ENCODE measurements around the gene DACH1.

Gene DACH1

GRCh38 chr13:71759651-71760511 lies 107.1 kb downstream of the DACH1 start:
- no peaks in the 10 kb centered on the region for H3K4me1 Mint-ChIP-seq
- no peaks in the 10 kb centered on the region for H3K27me3 Mint-ChIP-seq
- ATAC-seq (replicated peaks) = no peak
- no peak for DNase-seq
- no peak overlapping the region for H3K27ac Mint-ChIP-seq
- no peak overlapping the region for H3K4me3 Mint-ChIP-seq
- no peaks in the 10 kb centered on the region for H3K9me3 Mint-ChIP-seq
- no peaks in the 10 kb centered on the region for H3K36me3 Mint-ChIP-seq

DNA sequence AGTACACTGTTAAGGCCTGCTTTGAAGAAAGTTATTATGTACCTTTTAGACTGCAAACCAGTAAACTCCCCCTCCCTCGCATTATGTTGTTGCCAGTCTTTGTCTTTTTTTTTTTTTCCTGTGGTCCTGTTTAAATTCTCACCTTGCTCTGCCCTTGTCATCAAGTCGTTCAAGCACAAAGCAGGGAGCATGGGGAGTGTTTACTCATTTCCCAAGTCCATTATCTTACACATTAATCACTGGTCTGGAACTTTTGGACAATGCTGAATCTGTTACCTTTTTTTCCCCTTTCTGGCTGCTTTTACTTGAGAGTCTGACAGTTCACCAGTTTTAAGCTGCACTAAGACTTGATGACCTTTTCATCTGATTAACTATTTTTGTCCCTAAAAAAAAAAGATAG lies 108.2 kb downstream of the DACH1 start:
- DNase-seq (no peak), ATAC-seq (replicated peaks) (no peak)
- H3K27me3 Mint-ChIP-seq = no peaks in the 10 kb centered on the region
- H3K27ac Mint-ChIP-seq = no peak overlapping the region
- no peaks in the 10 kb centered on the region for H3K9me3 Mint-ChIP-seq
- no peak overlapping the region for H3K4me3 Mint-ChIP-seq
- H3K36me3 Mint-ChIP-seq = no peaks in the 10 kb centered on the region
- no peaks in the 10 kb centered on the region for H3K4me1 Mint-ChIP-seq

- Mint-ChIP-seq H3K27me3 (no peaks in the 10 kb centered on the region), H3K4me1 (no peaks in the 10 kb centered on the region)
Measured at GRCh38 chr13:71754407-71754974, 112.5 kb downstream of the DACH1 start.

GRCh38 chr13:71752775-71753513 lies 114.1 kb downstream of the DACH1 start:
- H3K27me3 Mint-ChIP-seq = no peaks in the 10 kb centered on the region
- H3K36me3 Mint-ChIP-seq = no peaks in the 10 kb centered on the region
- ATAC-seq (replicated peaks) (no peak), DNase-seq (no peak)
- H3K4me3 Mint-ChIP-seq = no peak overlapping the region
- no peaks in the 10 kb centered on the region for H3K9me3 Mint-ChIP-seq
- no peak overlapping the region for H3K27ac Mint-ChIP-seq
- no peaks in the 10 kb centered on the region for H3K4me1 Mint-ChIP-seq

More at GRCh38 chr13:71754407-71754974, 112.5 kb downstream of the DACH1 start:
- H3K27ac Mint-ChIP-seq = no peak overlapping the region
- DNase-seq (no peak), ATAC-seq (replicated peaks) (no peak)
- H3K36me3 Mint-ChIP-seq = no peaks in the 10 kb centered on the region
- no peaks in the 10 kb centered on the region for H3K9me3 Mint-ChIP-seq
- no peak overlapping the region for H3K4me3 Mint-ChIP-seq

DNA sequence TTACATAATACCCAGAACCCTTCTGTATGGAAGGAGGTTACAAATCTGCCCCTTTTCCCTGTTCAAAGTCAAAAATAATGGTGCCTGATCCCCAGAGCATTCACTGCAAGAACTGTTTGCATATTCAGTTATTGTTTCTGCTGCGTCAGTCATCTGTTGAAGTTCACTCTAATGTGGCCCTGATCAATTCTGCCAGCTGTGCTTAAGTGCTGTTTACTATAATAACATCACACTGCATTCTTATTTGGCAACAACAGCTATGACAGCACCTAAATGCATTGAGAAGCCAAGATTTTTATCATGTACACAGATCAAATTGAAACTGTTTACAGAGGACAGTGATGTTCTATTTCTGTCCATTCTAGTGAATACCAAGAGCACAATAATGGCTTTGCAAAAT lies 115.9 kb downstream of the DACH1 start:
- Mint-ChIP-seq H3K27me3 (no peaks in the 10 kb centered on the region), H3K9me3 (no peaks in the 10 kb centered on the region), H3K36me3 (no peaks in the 10 kb centered on the region), H3K4me3 (no peak overlapping the region), H3K27ac (no peak overlapping the region), H3K4me1 (no peaks in the 10 kb centered on the region)
- ATAC-seq (replicated peaks) (no peak), DNase-seq (no peak)

GRCh38 chr13:71730267-71730666 lies 136.7 kb downstream of the DACH1 start:
- ATAC-seq (replicated peaks) = no peak
- no peaks in the 10 kb centered on the region for H3K27me3 Mint-ChIP-seq
- no peaks in the 10 kb centered on the region for H3K4me1 Mint-ChIP-seq
- H3K27ac Mint-ChIP-seq = no peak overlapping the region
- DNase-seq = no peak
- no peaks in the 10 kb centered on the region for H3K9me3 Mint-ChIP-seq
- no peak overlapping the region for H3K4me3 Mint-ChIP-seq
- H3K36me3 Mint-ChIP-seq = no peaks in the 10 kb centered on the region

DNA sequence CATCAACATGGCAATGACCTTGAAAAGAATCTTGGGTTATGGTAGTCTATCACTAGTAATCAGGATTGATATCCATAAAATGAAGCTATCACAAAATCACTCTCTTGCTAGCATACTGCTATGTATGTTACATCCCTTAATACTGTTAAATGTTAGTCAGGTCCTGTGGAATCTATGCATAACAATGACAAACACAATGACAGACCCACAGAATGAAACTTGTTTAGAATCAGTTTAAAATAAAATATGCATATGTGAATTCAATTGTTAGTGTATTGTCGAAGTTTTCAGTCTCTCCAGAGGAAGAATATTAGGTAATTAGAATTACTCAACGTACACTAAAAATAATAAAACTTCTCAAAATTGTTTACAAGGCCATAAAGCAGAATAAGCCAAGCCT lies 137.6 kb downstream of the DACH1 start:
- no peaks in the 10 kb centered on the region for H3K4me1 Mint-ChIP-seq
- H3K27me3 Mint-ChIP-seq = no peaks in the 10 kb centered on the region
- ATAC-seq (replicated peaks) (no peak), DNase-seq (no peak)
- no peaks in the 10 kb centered on the region for H3K36me3 Mint-ChIP-seq
- H3K27ac Mint-ChIP-seq = no peak overlapping the region
- H3K9me3 Mint-ChIP-seq = no peaks in the 10 kb centered on the region
- no peak overlapping the region for H3K4me3 Mint-ChIP-seq

- H3K27me3 Mint-ChIP-seq = no peaks in the 10 kb centered on the region
- H3K4me3 Mint-ChIP-seq = no peak overlapping the region
- H3K27ac Mint-ChIP-seq = no peak overlapping the region
- DNase-seq (no peak), ATAC-seq (replicated peaks) (no peak)
- H3K9me3 Mint-ChIP-seq = no peaks in the 10 kb centered on the region
- H3K36me3 Mint-ChIP-seq = no peaks in the 10 kb centered on the region
- no peaks in the 10 kb centered on the region for H3K4me1 Mint-ChIP-seq
Measured at GRCh38 chr13:71727662-71728061, 139.3 kb downstream of the DACH1 start.

DNA sequence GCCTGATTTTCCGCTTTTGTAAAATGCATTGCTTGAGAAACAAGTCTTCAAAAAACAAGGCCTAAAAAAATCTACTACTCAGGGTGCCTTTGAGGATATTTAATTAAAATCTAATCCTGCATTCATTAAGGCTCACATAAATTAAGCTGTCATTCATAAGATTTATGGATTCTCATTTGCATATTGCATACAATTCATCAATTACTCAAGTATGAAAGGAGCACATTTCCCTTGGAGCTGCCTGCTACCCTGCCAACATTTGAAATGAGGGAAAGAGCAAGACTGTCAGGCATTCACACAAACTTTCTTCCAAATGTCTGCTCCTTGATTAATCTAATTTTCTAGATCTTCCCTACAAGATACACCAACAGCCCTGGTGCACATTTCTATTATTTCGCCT lies 140.0 kb downstream of the DACH1 start:
- no peak overlapping the region for H3K27ac Mint-ChIP-seq
- no peaks in the 10 kb centered on the region for H3K27me3 Mint-ChIP-seq
- no peaks in the 10 kb centered on the region for H3K36me3 Mint-ChIP-seq
- no peak overlapping the region for H3K4me3 Mint-ChIP-seq
- no peaks in the 10 kb centered on the region for H3K9me3 Mint-ChIP-seq
- DNase-seq (no peak), ATAC-seq (replicated peaks) (no peak)
- H3K4me1 Mint-ChIP-seq = no peaks in the 10 kb centered on the region

DNA sequence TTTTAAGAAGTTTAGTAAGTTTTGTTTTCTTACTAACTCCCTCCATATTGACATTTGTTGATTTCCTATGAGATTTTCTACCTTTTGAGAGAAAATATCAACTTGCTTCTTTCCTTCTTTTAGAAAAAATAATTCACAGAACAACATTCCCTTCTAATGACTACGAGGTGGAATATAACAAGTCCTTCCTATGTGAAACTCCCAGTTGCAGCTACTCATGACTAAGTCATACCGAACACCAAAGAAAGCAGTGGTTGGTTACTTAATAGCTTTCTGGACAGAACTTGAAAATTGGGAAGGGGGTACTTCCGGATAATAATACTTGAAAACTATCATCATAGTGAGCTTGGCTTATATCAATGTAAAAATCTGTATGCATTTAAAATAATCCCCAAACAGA lies 144.8 kb downstream of the DACH1 start:
- H3K9me3 Mint-ChIP-seq = no peaks in the 10 kb centered on the region
- no peak overlapping the region for H3K27ac Mint-ChIP-seq
- no peak overlapping the region for H3K4me3 Mint-ChIP-seq
- H3K36me3 Mint-ChIP-seq = no peaks in the 10 kb centered on the region
- no peaks in the 10 kb centered on the region for H3K27me3 Mint-ChIP-seq
- no peak for ATAC-seq (replicated peaks)
- no peaks in the 10 kb centered on the region for H3K4me1 Mint-ChIP-seq
- DNase-seq = no peak

DNA sequence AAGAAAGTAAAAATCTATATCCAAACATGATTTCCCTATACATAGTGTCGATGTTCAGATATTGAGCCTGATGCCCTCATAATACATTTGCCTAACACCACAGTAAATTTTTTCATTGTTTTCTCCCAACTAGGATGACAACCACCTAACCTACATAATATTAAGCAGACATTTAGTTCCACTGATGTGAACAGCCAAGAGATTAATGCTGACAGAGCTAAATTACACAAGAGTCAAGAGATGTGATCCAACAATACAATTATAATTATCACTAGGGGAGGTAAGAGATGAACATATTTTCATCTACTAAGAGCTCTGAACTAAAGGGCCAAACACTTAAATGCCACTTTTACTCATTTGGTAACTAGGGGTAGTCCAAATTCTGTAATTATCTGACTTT lies 145.9 kb downstream of the DACH1 start:
- no peaks in the 10 kb centered on the region for H3K36me3 Mint-ChIP-seq
- no peak overlapping the region for H3K4me3 Mint-ChIP-seq
- ATAC-seq (replicated peaks) (no peak), DNase-seq (no peak)
- no peaks in the 10 kb centered on the region for H3K4me1 Mint-ChIP-seq
- H3K27me3 Mint-ChIP-seq = no peaks in the 10 kb centered on the region
- no peaks in the 10 kb centered on the region for H3K9me3 Mint-ChIP-seq
- no peak overlapping the region for H3K27ac Mint-ChIP-seq

GRCh38 chr13:71718931-71719330 lies 148.1 kb downstream of the DACH1 start:
- no peak for DNase-seq
- ATAC-seq (replicated peaks) = no peak
- Mint-ChIP-seq H3K4me1 (no peaks in the 10 kb centered on the region), H3K27me3 (no peaks in the 10 kb centered on the region), H3K27ac (no peak overlapping the region), H3K36me3 (no peaks in the 10 kb centered on the region), H3K9me3 (no peaks in the 10 kb centered on the region), H3K4me3 (no peak overlapping the region)

DNA sequence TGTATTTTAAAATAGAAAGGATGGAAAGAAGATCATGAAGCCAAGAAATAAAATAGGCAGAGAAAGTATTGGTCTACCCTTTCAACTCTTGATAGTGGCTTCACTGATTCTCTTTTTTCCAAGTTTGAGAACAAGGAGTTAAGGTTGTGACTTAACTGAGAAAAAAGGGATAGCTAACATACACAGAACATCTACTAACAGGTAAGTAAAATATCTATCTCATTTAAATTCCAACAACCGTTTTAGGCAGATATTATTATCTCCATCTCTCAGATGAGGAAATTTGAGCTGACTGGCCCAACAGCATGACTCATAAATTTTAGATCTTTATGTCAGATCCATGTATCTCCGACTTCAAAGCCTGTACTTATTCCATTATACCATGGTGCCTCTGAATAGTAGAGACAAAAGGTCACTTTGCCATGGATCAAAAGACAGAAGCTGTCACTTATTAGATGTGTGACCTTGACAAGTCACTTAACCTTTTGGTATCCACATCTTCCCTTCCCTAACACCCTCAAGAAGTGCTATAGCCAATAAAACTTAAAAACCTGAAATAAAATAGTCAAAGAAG lies 152.1 kb downstream of the DACH1 start:
- Mint-ChIP-seq H3K4me3 (no peak overlapping the region), H3K27me3 (no peaks in the 10 kb centered on the region), H3K4me1 (no peaks in the 10 kb centered on the region), H3K9me3 (peaks cover 0 to 1% of the 10 kb centered on the region in 2 donors), H3K36me3 (no peaks in the 10 kb centered on the region), H3K27ac (no peak overlapping the region)
- DNase-seq (no peak), ATAC-seq (replicated peaks) (no peak)

DNA sequence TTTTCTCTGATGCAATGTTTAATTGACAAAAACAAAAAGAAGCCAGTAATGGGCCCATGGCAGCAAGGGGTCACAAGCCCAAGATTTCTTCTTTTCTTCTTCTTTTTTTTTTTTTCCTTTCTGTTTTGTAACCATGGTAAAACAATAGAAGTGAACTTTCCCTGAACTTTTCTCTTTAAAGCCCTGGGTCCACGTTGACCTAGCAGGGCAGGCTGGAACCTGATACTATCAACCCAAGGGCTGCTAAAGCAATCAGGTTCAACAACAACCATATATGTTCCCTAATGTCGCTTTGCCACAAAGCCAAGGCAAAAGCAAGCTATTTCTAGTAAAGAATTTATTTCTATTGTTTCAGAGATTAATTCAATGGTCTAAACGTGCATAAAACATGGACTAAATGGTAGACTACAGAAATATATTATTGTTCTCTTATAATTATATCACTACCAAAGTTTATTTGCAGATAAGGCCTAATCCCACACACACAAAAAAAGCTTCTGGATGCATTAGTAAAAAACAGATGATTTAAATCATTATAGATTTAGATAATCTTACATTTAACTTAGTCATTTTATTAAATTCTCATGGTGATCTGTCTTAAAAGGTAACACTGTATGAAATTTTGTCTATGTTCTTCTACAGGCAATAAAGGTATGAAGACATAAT lies 153.9 kb downstream of the DACH1 start:
- DNase-seq = no peak
- H3K27ac Mint-ChIP-seq = no peak overlapping the region
- H3K4me1 Mint-ChIP-seq = no peaks in the 10 kb centered on the region
- peaks cover 0 to 1% of the 10 kb centered on the region in 2 donors for H3K9me3 Mint-ChIP-seq
- no peaks in the 10 kb centered on the region for H3K36me3 Mint-ChIP-seq
- no peaks in the 10 kb centered on the region for H3K27me3 Mint-ChIP-seq
- no peak for ATAC-seq (replicated peaks)
- H3K4me3 Mint-ChIP-seq = no peak overlapping the region

All from stimulated activated naive B cell treated with anti-CD40 and anti-IgM and Interleukin-4, amounts not matched to agents 10 μg/mL and 1 μg/mL and 100 μg/mL, for 72 hours (primary cell).